ENCODE measurements around the gene LRRTM4. TPM values are rescaled to one million over a fixed set of nuclear protein-coding genes. Genes with fewer than 3 reads are reported as not detected.

LRRTM4 gene
- total and polyA plus RNA-seq, 8 donors, result 0.15 to 1.3 (median 0.28) TPM; not detected in 1

DNA sequence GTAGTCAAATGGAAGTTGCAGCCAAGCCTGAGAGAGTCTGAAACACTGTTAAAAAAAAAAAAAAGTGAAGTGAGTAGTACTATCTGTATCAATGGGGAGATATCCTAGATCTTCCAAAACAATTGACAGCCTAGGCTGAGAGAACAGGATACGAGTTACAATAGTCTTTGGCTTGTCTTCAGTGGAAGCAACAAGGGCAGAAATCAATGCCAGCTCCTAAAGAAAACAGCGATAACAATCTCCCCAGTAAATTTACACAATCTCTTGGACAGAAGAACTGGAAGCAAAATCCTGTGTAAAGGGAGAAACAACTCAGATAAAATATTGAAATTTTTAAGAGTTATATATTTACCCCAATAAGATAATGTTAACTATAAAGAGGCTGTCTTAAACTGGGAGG, 508.7 kb downstream of the LRRTM4 start:
- ATAC-seq (peak in 2 of 4 donors; percentile 26 to 77), FAIRE-seq (no peak)
- WGBS, 2 donors, result 13 to 17% methylated on average over 2 of the region's 2 CpGs

DNA sequence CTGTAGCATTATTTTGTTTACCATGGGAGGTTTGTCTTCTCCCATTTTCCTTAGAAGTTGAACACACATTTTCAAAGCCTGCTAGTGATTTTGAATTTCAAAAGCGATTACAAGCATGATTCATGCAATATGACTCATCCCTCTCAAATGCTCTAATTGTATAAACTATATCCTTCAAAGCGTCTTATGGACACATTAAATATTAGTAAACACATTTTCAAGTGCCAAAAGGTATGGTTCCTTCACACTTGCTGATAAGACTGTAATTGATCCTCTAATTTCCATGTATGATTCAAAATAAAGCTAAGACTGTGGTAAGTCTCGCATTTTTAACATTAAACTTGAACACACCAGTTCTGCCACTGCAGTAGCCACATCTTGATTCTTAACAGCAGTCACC, 512.9 kb downstream of the LRRTM4 start:
- no peaks in the 10 kb centered on the region for H3K9me3 ChIP-seq
- ATAC-seq (no peak), DNase-seq (no peak), FAIRE-seq (no peak)
- intact Hi-C loops (cut with DNase I), result no loop called here
- H3K27me3 ChIP-seq, result no peaks in the 10 kb centered on the region
- 70 to 85% methylated on average over 3 of the region's 3 CpGs for WGBS, 2 donors
- H3K4me3 ChIP-seq, result no peak overlapping the region
- no peaks in the 10 kb centered on the region for H3K4me1 ChIP-seq
- no peak overlapping the region for H3K27ac ChIP-seq
- TF ChIP-seq, protein P1, sequence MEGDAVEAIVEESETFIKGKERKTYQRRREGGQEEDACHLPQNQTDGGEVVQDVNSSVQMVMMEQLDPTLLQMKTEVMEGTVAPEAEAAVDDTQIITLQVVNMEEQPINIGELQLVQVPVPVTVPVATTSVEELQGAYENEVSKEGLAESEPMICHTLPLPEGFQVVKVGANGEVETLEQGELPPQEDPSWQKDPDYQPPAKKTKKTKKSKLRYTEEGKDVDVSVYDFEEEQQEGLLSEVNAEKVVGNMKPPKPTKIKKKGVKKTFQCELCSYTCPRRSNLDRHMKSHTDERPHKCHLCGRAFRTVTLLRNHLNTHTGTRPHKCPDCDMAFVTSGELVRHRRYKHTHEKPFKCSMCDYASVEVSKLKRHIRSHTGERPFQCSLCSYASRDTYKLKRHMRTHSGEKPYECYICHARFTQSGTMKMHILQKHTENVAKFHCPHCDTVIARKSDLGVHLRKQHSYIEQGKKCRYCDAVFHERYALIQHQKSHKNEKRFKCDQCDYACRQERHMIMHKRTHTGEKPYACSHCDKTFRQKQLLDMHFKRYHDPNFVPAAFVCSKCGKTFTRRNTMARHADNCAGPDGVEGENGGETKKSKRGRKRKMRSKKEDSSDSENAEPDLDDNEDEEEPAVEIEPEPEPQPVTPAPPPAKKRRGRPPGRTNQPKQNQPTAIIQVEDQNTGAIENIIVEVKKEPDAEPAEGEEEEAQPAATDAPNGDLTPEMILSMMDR (IDR thresholded peaks at IDR 0.05), result no peak
- H3K36me3 ChIP-seq, result no peaks in the 10 kb centered on the region

More for the DNA sequence above, 508.7 kb downstream of the LRRTM4 start:
- Histone ChIP-seq H3K9me3 (no peaks in the 10 kb centered on the region), H3K36me3 (no peaks in the 10 kb centered on the region), H3K4me3 (no peak overlapping the region), H3K27me3 (no peaks in the 10 kb centered on the region), H3K27ac (no peak overlapping the region), H3K4me1 (no peaks in the 10 kb centered on the region)
- intact Hi-C loops (cut with DNase I), result no loop called here
- DNase-seq, result no peak
- TF ChIP-seq, protein P1 (IDR thresholded peaks at IDR 0.05), result no peak

DNA sequence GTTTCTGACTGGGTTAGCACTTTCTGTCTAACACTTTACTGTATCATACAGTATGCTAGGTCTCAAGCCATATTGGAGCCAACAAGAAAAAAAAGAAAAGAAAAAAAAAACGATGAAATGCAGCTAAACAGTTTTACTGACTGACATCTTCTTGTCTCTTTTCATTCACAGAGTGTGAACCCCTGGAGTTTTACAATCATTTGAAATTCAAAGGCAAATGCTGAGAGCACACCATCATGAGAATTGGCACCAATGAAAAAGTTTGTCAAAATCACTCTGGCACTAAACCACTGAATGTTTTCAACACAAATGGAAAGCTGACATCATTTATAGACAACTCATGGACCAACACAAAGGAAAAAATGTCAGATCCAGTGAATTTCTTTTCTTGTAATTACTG, 513.3 kb downstream of the LRRTM4 start:
- TF ChIP-seq, protein P1 (IDR thresholded peaks at IDR 0.05), result no peak
- Histone ChIP-seq H3K4me3 (no peak overlapping the region), H3K9me3 (no peaks in the 10 kb centered on the region), H3K4me1 (no peaks in the 10 kb centered on the region), H3K27me3 (no peaks in the 10 kb centered on the region), H3K36me3 (no peaks in the 10 kb centered on the region), H3K27ac (no peak overlapping the region)
- no peak for FAIRE-seq
- intact Hi-C loops (cut with DNase I), result no loop called here
- WGBS, 2 donors, result 5 to 7% methylated on average over 1 of the region's 1 CpG
- DNase-seq, result no peak
- ATAC-seq, result no peak

DNA sequence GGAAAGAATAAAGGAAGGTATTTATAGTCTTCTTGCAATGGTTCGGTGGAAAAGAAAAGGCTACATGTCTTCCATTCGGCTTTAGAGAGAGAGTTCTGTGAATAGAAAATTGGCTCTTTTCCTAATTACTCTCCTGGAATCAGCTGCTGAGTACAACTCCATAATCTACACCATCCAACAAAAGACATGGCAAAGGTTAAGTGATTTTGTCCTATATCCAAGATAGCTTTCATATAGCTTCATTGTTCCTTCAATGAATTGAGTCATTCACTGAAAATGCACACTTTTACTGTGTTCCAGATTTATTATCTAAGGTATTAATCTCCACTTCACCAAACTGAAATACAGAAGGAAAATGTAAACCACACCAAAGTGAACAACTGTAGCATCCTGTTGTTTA, 514.5 kb downstream of the LRRTM4 start:
- FAIRE-seq, result no peak

DNA sequence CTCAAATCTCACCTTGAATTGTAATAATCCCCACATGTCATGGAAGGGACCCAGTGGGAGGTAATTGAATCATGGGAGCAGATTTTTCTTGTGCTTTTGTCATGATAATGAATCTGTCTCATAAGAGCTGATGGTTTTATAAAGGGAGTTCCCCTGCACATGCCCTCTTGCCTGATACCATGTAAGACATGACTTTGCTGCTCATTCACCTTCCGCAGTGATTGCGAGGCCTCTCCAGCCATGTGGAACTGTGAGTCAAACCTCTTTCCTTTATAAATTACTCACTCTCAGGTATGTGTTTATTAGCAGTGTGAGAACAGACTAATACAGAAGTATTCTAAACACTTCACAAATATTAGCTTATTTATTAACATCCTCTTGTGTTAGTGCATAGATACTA, 516.7 kb downstream of the LRRTM4 start:
- FAIRE-seq (no peak), ATAC-seq (no peak), DNase-seq (no peak)
- Histone ChIP-seq H3K4me1 (no peaks in the 10 kb centered on the region), H3K27me3 (no peaks in the 10 kb centered on the region), H3K36me3 (no peaks in the 10 kb centered on the region), H3K4me3 (no peak overlapping the region), H3K9me3 (no peaks in the 10 kb centered on the region), H3K27ac (no peak overlapping the region)
- intact Hi-C loops (cut with DNase I), result no loop called here
- TF ChIP-seq, protein P1 (IDR thresholded peaks at IDR 0.05), result no peak
- 90 to 91% methylated on average over 2 of the region's 2 CpGs for WGBS, 2 donors

More for the DNA sequence above, 514.5 kb downstream of the LRRTM4 start:
- intact Hi-C loops (cut with DNase I), result no loop called here
- no peaks in the 10 kb centered on the region for H3K9me3 ChIP-seq
- WGBS, 2 donors, result 36 to 52% methylated on average over 2 of the region's 2 CpGs
- TF ChIP-seq, protein P1 (IDR thresholded peaks at IDR 0.05), result no peak
- no peaks in the 10 kb centered on the region for H3K36me3 ChIP-seq
- no peak overlapping the region for H3K4me3 ChIP-seq
- DNase-seq (no peak), ATAC-seq (no peak)
- no peaks in the 10 kb centered on the region for H3K27me3 ChIP-seq
- no peak overlapping the region for H3K27ac ChIP-seq
- H3K4me1 ChIP-seq, result no peaks in the 10 kb centered on the region

Data from pancreas (tissue), 10 donors.